HG03103 (cell line): ENCODE data around the gene DCTN4.
A peak's percentile ranks its signal among the peaks of the same experiment; 100 is the strongest.
"Not testable (repeated sequence)": the region's sequence is repeated elsewhere in the genome, so short reads cannot be mapped to it uniquely, and the experiment has no call there.

Source experiments
- ATAC-seq: cut with Tn5 transposase; IDR thresholded peaks from one replicate; pipeline ENCODE4 v1.9.1; 2021; ENCODE audit warnings: low read depth; ENCODE audit not compliant: unreplicated experiment

DCTN4 gene

DNA sequence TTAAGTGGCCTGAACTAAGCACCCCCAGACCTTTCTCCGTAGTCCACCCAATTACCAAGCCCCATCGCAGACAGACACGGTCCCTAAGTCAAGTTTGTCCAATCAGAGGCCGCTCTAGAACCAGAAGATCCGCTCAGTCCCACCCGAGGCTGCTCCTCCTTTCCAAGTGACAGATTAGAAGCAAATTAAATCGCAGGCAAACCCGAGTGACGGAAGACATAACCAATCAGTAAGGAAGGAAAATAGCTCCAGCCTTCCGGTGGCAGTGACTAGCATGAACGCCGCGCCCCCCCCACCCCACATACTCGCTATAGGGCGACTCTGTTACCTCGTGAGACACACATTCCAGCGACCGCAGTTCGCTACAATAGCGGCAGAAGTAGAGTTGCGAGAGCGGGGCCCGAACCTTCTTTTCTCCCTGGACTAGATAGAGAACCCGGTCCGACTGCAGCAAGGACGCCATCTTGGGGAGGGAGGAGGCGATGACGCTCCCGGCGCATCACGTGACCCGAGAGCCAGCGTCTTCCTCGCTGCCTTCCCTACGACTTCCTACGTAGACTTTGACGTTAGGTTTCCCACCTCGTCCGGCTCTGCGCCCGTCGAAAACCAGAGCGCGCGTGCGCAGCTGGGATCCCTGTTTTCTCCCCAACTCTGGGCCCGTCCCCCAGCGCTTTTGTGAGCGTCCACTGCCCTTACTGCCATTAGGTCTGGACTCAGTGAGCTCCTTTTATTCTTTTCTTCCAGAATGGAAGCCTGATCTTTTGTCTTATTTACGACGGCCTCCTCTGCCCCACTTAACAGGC, at the start of gene DCTN4:
Gene DCTN4, minus strand, starts transcription at position 487 of the 803 bp plus-strand sequence. Its CDS starts 24 bp downstream, at position 463.
- peak; percentile 95 for ATAC-seq

DNA sequence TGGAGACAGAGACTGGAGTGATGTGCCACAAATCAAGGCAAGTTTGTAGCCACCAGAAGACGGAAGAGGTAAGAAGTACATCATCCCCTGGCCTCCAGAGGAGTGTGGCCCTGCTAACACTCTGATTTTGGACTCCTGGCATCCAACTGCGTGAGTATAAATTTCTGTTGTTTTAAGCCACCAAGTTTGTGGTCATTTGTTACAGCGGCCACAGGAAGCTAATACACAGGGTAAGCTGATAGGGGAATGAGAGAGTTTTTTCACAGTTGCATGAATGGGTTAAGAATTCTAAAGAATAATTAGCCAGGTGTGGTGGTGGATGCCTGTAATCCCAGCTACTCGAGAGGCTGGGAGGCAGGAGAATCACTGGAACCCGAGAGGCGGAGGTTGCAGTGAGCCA, 45.6 kb upstream of the DCTN4 start:
- ATAC-seq = no peak

DNA sequence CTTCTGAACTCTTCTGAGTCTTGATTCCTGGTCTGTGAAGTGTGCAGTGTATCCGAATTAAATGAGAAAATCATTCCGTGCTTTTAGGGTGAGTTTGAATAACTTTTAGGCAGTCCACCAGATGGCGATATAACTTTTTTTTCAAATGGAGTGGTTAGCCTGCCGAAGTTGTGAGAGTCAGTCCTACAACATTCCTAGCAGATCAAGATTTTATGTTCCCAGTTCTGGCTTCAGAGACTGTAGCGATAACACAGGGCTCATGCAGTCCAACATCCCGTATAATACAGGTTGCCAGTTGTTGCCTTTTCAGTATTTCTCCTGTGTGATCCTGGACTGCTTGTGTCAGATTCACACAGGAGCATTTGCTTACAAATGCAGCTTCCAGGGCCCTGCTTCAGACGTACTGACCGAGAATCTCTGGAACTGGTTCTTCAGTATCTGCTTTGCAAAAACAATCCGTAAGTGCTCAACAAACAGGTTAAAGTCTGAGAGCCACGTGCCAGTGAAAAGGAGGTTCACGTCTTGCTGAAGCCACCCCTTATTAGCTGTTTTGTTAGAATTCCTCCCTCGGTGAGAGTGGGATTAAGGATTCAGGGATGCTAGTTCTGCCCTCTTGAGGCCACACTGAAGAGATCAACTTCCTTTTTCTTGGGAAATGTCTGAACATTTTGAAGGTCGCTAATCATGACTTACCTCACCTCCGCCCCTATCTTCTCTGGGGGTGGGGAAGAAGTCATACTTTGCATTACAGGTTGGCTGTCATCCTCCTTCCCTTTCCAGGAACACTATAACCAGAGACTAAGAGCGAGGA, 42.5 kb upstream of the DCTN4 start:
- no peak for ATAC-seq

DNA sequence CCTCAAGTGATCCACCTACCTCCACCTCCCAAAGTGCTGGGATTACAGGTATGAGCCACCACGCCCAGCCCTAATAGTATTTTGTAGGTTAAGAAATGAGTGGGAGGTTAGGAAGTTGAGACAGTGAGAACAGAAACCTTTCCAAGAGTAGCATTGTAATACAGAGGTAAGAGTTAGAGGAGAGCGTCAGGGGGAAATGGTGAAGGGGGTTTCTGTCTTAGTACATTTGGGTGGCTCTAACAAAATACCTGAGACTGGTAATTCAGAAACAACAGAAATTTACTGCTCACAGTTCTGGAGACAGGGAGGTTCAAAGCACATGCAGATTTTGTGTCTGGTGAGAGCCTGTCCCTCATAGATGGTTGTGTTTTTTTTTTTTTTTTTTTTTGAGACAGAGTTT, 38.6 kb upstream of the DCTN4 start:
- ATAC-seq = no peak

DNA sequence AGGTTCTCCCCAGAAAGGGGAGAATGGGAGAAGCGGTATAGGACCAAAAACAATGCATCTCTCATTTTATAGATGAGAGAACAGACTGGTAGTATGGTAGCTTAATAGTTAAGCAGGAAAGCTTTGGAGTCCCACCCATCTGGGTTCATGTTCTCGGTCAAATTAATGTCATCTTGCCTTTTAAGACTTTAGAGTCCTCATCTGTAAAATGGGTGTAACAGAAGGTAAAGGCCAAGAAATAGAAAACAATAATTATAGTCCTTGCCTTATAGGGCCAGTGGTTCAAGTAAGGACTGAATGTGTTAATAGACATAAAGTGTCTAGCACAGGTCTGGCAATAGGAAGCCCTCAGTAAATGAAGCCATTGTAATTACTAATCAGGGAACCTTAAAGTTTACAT, 36.1 kb upstream of the DCTN4 start:
- ATAC-seq = no peak

DNA sequence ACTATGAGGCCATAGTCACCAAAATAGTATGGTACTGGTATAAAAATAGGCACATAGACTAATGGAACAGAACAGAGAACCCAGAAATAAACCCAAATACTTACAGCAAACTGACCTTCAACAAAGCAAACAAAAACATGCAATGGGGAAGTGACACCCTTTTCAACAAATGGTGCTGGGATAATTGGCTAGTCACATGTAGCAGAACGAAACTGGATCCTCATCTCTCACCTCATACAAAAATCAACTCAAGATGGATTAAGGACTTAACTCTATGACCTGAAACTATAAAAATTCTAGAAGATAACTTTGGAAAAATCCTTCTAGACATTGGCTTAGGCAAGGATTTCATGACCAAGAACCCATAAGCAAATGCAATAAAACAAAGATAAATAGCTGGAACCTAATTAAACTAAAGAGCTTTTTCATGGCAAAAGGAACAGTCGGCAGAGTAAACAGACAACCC, 34.6 kb upstream of the DCTN4 start:
- ATAC-seq = not testable (repeated sequence)

DNA sequence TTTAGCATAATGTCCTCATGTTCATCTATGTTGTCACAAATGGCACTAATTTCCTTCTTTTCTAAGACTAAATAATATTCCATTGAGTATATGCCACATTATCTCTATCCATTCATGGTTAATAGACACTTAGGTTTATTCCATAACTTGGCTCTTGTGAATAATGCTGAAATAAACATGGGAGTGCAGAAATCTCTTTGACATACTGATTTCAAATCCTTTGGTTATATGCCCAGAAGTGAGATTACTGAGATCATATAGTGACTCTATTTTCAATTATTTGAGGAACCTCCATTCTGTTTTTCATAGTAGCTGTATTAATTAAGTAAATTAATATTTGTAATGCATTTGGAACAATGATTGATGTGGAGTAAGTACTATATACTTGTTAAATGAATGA, 32.7 kb upstream of the DCTN4 start:
- ATAC-seq = no peak

DNA sequence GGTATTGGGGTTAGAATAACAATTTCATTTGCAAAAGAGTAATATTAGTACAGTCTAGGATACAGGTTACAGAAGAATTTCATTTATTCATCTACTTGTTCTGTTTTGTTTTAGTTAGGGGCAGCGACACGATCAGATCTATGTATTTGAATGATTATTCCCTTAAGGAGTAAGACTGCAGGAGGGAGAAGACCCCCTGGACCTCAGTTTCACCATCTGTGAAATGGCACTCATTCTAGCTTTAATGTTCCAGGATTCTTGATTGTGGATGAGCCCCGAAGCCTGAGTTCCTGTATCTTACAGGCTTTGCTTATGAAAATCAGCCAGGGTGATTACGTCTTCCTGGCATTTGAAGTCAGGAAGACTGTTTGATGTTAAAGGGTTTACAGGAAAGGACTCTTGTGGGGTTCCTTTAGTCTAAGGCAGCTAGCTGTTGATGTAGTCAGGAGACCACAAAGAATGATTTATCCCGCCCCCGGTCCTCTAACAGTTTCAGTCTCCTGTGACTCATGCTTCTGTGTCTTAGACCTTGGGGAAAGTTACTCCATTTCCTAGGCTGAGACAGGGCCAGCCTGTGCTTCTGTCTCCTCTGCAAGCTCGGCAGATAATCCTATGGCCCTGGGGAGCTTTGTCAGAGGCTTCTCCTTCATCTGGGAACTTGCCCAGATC, 31.3 kb upstream of the DCTN4 start:
- peak; percentile 94 for ATAC-seq

DNA sequence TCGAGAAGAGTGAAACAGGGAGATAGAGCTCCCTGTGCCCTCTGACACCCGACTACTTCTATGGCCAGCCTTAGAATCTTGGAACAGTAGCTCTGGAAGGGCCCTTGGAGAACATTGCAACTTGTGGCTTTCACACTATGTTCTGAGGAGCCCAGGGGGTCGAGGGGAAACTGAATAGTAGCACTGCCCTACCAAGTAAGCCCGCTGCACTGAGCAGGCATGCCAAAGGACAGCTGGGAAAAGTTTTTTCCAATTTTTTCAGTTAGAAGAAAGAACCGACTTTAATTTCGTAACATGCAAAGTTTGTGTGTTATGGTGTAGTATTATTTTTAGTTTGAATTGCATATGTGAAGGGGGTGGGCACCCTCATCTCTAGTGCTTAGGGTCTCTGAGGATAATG, 30.6 kb upstream of the DCTN4 start:
- ATAC-seq = no peak

DNA sequence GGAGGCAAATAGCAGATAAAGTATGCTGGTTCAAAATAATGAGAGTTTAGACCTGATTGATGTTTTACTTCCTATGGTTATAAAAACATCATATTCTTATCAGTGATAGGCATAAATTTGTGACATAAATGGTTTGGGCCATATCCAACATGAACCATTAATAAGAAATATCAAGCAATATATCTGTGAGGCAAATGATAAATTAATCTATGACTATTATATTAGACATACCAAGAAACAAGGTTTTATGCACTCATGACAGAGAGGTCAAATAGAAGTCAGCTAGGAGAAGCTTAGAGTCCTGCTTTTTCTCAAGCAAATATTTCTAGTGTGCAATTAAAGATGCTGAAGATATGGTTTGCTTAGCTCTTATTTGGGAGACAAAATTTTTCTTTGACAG, 30.2 kb upstream of the DCTN4 start:
- no peak for ATAC-seq

DNA sequence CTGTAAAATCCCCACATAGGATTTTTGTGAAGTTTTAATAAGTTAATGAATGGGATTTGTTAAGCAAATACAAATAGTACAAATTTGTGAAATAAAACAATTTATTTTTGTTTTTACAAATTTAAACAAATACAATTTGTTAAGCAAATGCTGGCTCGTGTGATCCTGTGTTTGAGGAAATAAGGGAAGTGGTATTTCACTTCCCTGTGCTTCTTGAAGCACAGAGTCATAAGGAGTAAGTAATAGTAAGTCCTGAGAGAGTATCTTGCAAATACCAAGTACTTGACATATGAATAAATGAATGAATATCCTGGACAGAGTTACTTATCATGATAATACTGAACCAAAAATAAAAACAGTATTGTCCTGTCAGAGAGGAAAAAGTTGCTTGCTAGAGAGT, 28.8 kb upstream of the DCTN4 start:
- no peak for ATAC-seq

DNA sequence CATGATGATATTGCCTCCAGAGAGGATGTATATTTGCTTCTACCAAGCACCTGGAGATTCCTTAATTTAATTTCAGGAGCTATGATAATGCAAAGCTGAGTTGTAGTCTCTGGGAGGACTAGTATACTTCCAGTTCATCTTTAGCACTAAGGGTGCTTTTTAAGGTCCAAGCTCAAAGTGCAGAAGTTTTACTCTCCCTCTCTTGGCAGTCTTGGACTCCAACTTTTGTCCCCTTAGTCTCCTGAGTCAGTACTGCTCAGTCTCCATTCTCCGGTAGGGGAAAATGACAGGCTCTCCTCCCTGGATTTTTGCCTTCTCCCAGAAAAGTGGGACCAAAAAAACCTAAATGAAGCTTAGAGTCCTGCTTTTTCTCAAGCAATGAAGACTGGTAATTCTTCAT, 28.1 kb upstream of the DCTN4 start:
- ATAC-seq = no peak

DNA sequence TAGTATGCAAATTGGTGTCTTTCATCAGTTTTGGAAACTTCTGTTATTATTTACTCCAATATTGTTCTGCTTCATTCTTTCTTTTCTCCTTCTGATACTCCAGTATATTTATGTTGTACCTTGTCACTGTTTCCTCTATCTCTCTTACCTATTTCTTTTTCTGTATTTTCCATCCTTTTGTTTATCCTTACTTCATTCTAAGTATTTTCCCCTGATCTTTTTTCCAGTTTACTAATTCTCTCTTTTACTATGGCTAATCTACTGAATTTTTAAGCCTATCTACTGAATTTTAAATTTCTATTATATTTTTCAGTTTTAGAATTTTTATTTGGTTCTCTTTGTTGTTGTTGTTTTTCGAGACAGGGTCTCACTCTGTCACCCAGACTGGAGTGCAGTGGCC, 27.1 kb upstream of the DCTN4 start:
- no peak for ATAC-seq

DNA sequence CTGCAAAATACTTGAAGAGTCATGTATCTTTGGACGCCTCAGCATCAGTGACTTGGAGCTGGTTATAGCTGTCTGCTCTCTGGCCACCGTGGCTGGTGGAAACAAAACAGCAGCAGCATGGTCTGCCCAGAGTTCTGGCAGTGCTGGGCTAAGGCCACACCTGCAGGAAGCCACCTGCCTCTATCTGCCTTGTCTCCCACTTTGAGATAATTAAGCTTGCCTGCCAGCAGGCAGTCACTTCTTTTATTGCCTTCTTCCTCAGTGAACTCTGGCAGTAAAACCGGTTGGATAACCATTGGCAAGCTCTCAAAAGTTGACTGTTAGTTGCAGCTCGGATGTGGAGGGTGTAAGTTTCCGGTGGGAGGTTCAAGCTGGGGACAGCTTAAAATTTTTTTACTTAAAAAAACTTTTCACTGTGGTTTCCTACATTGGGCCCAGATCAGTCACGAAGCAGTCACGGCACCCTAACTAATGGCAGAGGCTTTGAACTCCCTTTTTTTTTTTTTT, 24.7 kb upstream of the DCTN4 start:
- peak; percentile 41 for ATAC-seq

DNA sequence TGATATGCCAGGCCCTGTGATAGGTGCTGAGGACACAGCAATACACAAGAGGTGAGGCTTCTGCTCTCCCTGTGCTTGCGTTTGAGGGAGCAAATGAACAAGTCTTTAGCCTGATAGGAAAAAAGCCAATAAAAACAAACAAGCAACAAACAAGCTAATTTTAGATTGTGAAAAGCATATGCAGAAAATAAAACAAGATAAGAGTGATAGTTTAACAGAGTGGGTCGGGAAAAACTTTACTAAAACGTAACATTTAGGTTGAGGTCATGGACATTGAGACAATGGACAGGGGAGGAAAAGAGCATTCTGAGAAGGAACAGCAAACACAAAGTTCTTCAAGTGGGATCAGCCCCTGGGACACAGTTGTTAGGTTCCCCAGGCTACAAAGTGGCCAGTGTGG, 24.0 kb upstream of the DCTN4 start:
- no peak for ATAC-seq

DNA sequence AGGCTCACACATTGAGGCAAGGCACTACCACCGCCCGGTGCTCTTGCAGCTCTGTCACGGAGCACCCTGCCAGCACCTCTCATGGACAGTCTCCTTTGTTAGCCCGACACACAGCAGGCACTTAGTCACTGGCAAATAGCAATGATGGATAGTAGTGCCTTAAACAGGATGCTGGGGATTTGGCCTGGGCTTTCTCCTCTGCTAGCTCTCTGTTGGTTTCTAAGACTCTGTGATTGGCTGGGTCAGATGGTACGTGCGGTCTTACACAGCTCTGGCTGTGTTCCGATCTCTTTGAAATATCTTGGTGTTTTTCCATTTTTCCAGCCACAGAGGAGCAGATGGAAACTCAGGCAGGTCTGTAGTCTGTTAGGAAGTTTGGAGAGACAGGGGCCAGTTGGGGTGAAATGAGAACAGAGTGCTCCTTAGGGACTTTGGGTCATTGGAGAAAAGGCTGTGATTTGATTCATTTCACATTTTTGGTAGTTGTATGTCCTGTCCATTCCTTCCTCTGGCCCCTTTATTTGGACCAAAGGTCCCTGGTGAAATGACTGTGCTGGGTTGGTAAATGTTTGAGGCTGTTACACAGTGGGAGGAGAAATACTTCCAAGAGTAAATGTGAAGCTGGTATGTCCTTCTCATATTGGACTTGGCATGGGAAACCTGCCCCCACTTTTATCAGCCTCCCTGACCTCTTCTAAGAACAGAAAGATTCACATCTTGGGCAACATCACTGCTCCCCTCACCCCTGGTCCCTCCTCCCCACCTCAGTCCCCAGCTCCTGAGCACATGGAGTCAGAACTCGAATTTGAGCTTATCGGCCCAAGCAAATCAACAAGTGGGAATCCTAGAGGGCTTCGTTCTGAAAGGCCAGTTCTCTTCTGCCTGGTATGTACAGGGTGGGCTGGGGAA, 23.1 kb upstream of the DCTN4 start:
- ATAC-seq = no peak

DNA sequence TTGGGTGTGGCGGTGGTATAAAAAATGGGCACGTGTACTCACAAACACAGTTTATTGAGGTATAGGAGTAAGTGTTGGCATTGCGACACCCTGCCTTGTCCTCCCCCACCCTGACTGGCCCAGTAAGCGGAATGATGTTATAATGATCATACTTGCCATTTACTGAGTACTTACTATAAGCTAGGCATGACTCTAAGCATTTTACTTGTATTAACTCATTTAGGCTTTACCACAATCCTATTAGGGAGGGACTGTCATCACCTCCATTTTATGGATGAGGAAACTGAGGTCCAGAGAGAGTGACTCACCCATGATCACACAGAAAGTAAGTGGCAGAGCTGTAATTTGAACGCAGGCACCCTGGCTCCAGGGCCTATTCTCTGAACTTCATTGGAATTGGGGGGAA, 22.0 kb upstream of the DCTN4 start:
- no peak for ATAC-seq

DNA sequence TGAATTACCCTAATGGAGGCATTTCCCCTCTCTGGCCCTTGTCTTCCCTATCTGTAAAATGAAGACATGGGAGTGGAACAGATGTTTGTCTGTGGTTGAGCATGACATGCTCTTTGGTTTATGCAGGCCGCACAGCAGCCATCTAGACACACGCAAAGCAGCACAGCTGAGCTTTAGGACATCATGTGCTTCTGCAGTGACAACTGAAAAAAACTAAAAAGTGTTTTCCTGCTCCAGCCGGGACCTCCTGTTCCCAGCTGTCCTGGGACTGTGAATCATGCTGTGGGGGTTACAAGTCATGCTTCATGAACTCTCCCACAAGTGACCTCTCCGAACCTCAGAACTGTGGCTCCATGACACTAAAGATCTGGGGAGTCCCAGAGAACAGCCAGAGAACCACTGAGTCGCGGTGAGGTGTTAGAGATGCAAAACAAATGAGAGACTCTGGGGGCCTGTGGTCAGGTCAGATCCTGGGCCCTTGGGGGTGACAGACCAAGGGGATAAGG, 21.4 kb upstream of the DCTN4 start:
- ATAC-seq = peak; percentile 48

DNA sequence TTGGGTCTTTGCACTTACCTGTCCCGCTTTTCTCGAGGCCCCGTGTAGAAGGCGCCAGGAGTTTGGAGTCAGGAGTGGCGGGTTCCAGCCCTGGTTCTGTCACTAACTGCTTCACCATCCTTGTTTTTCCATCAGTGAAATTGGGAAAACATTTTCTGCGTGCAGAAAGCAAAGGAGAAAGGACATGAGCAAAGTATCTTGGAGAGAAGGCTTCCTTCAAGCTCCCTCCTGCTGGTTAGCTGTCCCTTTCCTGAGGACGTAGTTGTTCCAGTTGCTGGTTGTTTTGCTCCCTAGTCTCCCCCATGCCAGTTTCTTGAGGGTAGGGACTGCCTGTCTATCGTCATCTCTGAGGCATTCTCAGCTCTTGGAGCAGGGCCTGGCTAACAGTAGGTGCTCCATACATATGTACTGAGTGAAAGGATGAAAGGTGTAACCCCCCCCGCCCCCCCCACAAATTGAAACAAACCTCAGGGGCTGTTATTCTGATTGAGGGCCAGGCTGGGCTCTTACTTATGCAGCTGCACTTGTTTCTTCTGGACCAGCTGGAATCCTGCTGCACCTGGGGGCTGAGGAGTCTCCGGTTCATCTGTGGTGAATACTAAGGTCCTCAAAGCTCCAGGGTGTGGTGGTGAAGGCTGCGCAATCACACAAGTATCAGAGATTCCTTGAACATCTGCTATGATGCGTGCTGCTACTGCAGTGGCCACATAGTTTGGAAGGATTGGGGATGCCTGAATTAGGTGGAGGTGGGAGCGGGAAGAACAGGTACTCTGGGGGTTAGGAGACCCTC, 20.8 kb upstream of the DCTN4 start:
- ATAC-seq = no peak
